GM12878 (cell line): ENCODE data around the gene MSI2.

Source experiments
- ATF7 ChIP-seq: fragments of 450-650 bp; IDR thresholded peaks from 2 replicates; pipeline ENCODE4 v1.6.1; 2016; ENCODE audit warnings: low read depth, mild to moderate bottlenecking
- JUNB ChIP-seq: IDR thresholded peaks from 2 replicates; pipeline ENCODE4 v1.6.1; 2016; ENCODE audit warnings: antibody characterized with exemption, mild to moderate bottlenecking
- PAX8 ChIP-seq: fragments of 450-650 bp; IDR thresholded peaks from 2 replicates; pipeline ENCODE4 v1.6.1; 2017; ENCODE audit warnings: mild to moderate bottlenecking, moderate library complexity
- RAD21 ChIP-seq: IDR thresholded peaks from 2 replicates; pipeline ENCODE4 v1.6.1; 2011; ENCODE audit warnings: mild to moderate bottlenecking, low read depth, low read length, moderate library complexity; ENCODE audit not compliant: insufficient read depth
- SMC3 ChIP-seq: IDR thresholded peaks from 2 replicates; pipeline ENCODE4 v1.6.1; 2011; ENCODE audit warnings: low read length, improper control_type of control experiment, borderline replicate concordance
- TARDBP ChIP-seq: IDR thresholded peaks from 2 replicates; pipeline ENCODE4 v1.6.1; 2016; ENCODE audit warnings: borderline replicate concordance
- TBL1XR1 ChIP-seq: IDR thresholded peaks from 2 replicates; pipeline ENCODE4 v1.6.1; 2012; ENCODE audit warnings: low read depth, low read length, improper control_type of control experiment
- ZNF207 ChIP-seq: fragments of 450-650 bp; IDR thresholded peaks from 2 replicates; pipeline ENCODE4 v1.6.1; 2014; ENCODE audit warnings: antibody characterized with exemption, mild to moderate bottlenecking, borderline replicate concordance
- TF ChIP-seq, protein P1 (sequence below): IDR thresholded peaks from 2 replicates; pipeline ENCODE4 v1.6.1; 2012; ENCODE audit warnings: mild to moderate bottlenecking, low read depth, low read length
- TF ChIP-seq, protein P2 (sequence below): fragments of 450-650 bp; conservative IDR thresholded peaks from 2 replicates; pipeline ENCODE4 v1.6.1; 2017; ENCODE audit warnings: mild to moderate bottlenecking, moderate library complexity
- TF ChIP-seq, protein P3 (sequence below): IDR thresholded peaks from 2 replicates; pipeline ENCODE4 v1.6.1; 2011; ENCODE audit warnings: borderline replicate concordance, low read depth, mild to moderate bottlenecking, moderate library complexity, low read length; ENCODE audit not compliant: insufficient read depth, poor library complexity, severe bottlenecking
- TF ChIP-seq, protein P4 (sequence below): IDR thresholded peaks from 2 replicates; pipeline ENCODE4 v1.6.1; 2012; ENCODE audit warnings: improper control_type of control experiment, low read depth, low read length; ENCODE audit not compliant: insufficient replicate concordance
- TF ChIP-seq, protein P5 (sequence below): IDR thresholded peaks from 2 replicates; pipeline ENCODE4 v1.6.1; 2011; ENCODE audit warnings: low read depth, low read length, improper control_type of control experiment, borderline replicate concordance

DNA sequence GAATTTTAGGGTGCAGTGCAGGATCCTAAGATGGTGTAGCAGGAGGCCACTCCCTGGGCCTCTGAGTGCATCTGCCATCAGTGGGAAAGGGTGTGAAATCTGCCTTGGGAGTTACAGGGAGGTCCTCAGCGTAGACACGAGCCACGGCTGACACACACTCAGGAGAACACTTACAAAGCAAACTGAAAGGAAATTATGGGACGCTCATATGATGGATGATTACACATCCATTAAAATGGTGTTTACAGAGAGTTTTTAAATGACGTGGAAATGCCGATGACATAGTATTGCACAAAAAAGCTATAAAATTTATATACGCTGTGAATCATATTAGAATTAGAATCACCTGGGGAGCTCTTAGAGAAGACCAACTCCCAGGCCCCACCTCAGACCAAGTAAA is 313.5 kb downstream of the MSI2 start:
- TF ChIP-seq, protein P1, sequence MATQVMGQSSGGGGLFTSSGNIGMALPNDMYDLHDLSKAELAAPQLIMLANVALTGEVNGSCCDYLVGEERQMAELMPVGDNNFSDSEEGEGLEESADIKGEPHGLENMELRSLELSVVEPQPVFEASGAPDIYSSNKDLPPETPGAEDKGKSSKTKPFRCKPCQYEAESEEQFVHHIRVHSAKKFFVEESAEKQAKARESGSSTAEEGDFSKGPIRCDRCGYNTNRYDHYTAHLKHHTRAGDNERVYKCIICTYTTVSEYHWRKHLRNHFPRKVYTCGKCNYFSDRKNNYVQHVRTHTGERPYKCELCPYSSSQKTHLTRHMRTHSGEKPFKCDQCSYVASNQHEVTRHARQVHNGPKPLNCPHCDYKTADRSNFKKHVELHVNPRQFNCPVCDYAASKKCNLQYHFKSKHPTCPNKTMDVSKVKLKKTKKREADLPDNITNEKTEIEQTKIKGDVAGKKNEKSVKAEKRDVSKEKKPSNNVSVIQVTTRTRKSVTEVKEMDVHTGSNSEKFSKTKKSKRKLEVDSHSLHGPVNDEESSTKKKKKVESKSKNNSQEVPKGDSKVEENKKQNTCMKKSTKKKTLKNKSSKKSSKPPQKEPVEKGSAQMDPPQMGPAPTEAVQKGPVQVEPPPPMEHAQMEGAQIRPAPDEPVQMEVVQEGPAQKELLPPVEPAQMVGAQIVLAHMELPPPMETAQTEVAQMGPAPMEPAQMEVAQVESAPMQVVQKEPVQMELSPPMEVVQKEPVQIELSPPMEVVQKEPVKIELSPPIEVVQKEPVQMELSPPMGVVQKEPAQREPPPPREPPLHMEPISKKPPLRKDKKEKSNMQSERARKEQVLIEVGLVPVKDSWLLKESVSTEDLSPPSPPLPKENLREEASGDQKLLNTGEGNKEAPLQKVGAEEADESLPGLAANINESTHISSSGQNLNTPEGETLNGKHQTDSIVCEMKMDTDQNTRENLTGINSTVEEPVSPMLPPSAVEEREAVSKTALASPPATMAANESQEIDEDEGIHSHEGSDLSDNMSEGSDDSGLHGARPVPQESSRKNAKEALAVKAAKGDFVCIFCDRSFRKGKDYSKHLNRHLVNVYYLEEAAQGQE = no peak
- TF ChIP-seq RAD21 (no peak), ZNF207 (no peak), TARDBP (no peak), TBL1XR1 (no peak), ATF7 (no peak), PAX8 (no peak), JUNB (no peak), SMC3 (no peak)
- TF ChIP-seq, protein P2, sequence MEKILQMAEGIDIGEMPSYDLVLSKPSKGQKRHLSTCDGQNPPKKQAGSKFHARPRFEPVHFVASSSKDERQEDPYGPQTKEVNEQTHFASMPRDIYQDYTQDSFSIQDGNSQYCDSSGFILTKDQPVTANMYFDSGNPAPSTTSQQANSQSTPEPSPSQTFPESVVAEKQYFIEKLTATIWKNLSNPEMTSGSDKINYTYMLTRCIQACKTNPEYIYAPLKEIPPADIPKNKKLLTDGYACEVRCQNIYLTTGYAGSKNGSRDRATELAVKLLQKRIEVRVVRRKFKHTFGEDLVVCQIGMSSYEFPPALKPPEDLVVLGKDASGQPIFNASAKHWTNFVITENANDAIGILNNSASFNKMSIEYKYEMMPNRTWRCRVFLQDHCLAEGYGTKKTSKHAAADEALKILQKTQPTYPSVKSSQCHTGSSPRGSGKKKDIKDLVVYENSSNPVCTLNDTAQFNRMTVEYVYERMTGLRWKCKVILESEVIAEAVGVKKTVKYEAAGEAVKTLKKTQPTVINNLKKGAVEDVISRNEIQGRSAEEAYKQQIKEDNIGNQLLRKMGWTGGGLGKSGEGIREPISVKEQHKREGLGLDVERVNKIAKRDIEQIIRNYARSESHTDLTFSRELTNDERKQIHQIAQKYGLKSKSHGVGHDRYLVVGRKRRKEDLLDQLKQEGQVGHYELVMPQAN = no peak
- TF ChIP-seq, protein P3, sequence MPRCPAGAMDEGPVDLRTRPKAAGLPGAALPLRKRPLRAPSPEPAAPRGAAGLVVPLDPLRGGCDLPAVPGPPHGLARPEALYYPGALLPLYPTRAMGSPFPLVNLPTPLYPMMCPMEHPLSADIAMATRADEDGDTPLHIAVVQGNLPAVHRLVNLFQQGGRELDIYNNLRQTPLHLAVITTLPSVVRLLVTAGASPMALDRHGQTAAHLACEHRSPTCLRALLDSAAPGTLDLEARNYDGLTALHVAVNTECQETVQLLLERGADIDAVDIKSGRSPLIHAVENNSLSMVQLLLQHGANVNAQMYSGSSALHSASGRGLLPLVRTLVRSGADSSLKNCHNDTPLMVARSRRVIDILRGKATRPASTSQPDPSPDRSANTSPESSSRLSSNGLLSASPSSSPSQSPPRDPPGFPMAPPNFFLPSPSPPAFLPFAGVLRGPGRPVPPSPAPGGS = no peak
- TF ChIP-seq, protein P4, sequence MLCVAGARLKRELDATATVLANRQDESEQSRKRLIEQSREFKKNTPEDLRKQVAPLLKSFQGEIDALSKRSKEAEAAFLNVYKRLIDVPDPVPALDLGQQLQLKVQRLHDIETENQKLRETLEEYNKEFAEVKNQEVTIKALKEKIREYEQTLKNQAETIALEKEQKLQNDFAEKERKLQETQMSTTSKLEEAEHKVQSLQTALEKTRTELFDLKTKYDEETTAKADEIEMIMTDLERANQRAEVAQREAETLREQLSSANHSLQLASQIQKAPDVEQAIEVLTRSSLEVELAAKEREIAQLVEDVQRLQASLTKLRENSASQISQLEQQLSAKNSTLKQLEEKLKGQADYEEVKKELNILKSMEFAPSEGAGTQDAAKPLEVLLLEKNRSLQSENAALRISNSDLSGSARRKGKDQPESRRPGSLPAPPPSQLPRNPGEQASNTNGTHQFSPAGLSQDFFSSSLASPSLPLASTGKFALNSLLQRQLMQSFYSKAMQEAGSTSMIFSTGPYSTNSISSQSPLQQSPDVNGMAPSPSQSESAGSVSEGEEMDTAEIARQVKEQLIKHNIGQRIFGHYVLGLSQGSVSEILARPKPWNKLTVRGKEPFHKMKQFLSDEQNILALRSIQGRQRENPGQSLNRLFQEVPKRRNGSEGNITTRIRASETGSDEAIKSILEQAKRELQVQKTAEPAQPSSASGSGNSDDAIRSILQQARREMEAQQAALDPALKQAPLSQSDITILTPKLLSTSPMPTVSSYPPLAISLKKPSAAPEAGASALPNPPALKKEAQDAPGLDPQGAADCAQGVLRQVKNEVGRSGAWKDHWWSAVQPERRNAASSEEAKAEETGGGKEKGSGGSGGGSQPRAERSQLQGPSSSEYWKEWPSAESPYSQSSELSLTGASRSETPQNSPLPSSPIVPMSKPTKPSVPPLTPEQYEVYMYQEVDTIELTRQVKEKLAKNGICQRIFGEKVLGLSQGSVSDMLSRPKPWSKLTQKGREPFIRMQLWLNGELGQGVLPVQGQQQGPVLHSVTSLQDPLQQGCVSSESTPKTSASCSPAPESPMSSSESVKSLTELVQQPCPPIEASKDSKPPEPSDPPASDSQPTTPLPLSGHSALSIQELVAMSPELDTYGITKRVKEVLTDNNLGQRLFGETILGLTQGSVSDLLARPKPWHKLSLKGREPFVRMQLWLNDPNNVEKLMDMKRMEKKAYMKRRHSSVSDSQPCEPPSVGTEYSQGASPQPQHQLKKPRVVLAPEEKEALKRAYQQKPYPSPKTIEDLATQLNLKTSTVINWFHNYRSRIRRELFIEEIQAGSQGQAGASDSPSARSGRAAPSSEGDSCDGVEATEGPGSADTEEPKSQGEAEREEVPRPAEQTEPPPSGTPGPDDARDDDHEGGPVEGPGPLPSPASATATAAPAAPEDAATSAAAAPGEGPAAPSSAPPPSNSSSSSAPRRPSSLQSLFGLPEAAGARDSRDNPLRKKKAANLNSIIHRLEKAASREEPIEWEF = no peak
- TF ChIP-seq, protein P5, sequence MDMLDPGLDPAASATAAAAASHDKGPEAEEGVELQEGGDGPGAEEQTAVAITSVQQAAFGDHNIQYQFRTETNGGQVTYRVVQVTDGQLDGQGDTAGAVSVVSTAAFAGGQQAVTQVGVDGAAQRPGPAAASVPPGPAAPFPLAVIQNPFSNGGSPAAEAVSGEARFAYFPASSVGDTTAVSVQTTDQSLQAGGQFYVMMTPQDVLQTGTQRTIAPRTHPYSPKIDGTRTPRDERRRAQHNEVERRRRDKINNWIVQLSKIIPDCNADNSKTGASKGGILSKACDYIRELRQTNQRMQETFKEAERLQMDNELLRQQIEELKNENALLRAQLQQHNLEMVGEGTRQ = no peak
